IMR-90 (cell line): Measurements from ENCODE around the gene ACOX3. TPM values are rescaled to one million over a fixed set of nuclear protein-coding genes. Genes with fewer than 3 reads are reported as not detected.
A peak's percentile ranks its signal among the peaks of the same experiment; 100 is the strongest.

Experiments
- ATAC-seq: fragments of 200-7000 bp; cut with Tn5 transposase; 2 replicates; pipeline ENCODE4 v1.9.1; 2020; ENCODE audit warnings: low read depth, mild to moderate bottlenecking, moderate library complexity
- BruUV-seq: library from RNA; stranded (reverse); fragments of 400-500 nt; replicated peaks from 2 replicates; lab custom pipeline; 2021; lab: Mats Ljungman, UMichigan
- CTCF ChIA-PET: fragments of 300-600 bp; formaldehyde crosslinking; extraction: SDS; loops from one replicate; lab custom pipeline; 2021; ENCODE audit warnings: antibody characterized with exemption; lab: Yijun Ruan, JAX
- POLR2A ChIA-PET: fragments of 300-600 bp; sonication (Branson Sonifier 250); formaldehyde crosslinking; loops from one replicate; lab custom pipeline; 2022; ENCODE audit warnings: antibody characterized with exemption; ENCODE audit not compliant: unreplicated experiment; lab: Charles Lee
- DNase-seq: peaks from one replicate; pipeline ENCODE4 v3.0.0; 2013
- H2AFZ ChIP-seq: replicated peaks from 2 replicates; pipeline ENCODE3; 2013; ENCODE audit warnings: low read length, mild to moderate bottlenecking; ENCODE audit not compliant: poor library complexity
- H2AK5ac ChIP-seq: 2 replicates; pipeline ENCODE4 v1.6.1; 2013; ENCODE audit warnings: low read depth, low read length, inconsistent platforms
- H2AK9ac ChIP-seq: replicated peaks from 2 replicates; pipeline ENCODE3; 2013; ENCODE audit warnings: mild to moderate bottlenecking, low read depth, low read length, moderate library complexity; ENCODE audit not compliant: poor library complexity
- H2BK120ac ChIP-seq: 2 replicates; pipeline ENCODE4 v1.6.1; 2013; ENCODE audit warnings: low read depth, low read length, inconsistent platforms
- H2BK15ac ChIP-seq: 3 replicates; pipeline ENCODE4 v1.6.1; 2013; ENCODE audit warnings: low read depth, low read length, inconsistent platforms
- H2BK20ac ChIP-seq: 2 replicates; pipeline ENCODE4 v1.6.1; 2013; ENCODE audit warnings: low read depth, mild to moderate bottlenecking, inconsistent platforms, low read length, moderate library complexity
- H2BK5ac ChIP-seq: 2 replicates; pipeline ENCODE4 v1.6.1; 2013; ENCODE audit warnings: mild to moderate bottlenecking, low read depth, low read length, inconsistent platforms; ENCODE audit not compliant: poor library complexity, severe bottlenecking
- H3K14ac ChIP-seq: replicated peaks from 2 replicates; pipeline ENCODE4 v1.6.1; 2013; ENCODE audit warnings: low read depth, low read length, inconsistent platforms
- H3K18ac ChIP-seq: 2 replicates; pipeline ENCODE4 v1.6.1; 2013; ENCODE audit warnings: low read depth, low read length, control low read depth
- H3K23ac ChIP-seq: 2 replicates; pipeline ENCODE4 v1.6.1; 2013; ENCODE audit warnings: low read depth, low read length, inconsistent platforms
- H3K27ac ChIP-seq: 2 replicates; pipeline ENCODE4 v1.5.1; 2013; ENCODE audit warnings: mild to moderate bottlenecking, control low read depth, low read length; ENCODE audit not compliant: insufficient read depth
- H3K27me3 ChIP-seq: 2 replicates; pipeline ENCODE4 v1.6.1; 2013; ENCODE audit warnings: low read length; ENCODE audit not compliant: control insufficient read depth, insufficient read depth
- H3K36me3 ChIP-seq: 2 replicates; pipeline ENCODE4 v1.6.1; 2013; ENCODE audit warnings: low read length, mixed read lengths; ENCODE audit not compliant: control insufficient read depth, insufficient read depth
- H3K4ac ChIP-seq: 2 replicates; pipeline ENCODE4 v1.6.1; 2013; ENCODE audit warnings: low read depth, low read length, inconsistent platforms
- H3K4me1 ChIP-seq: 2 replicates; pipeline ENCODE4 v1.6.1; 2013; ENCODE audit warnings: low read length, mixed read lengths; ENCODE audit not compliant: control insufficient read depth, insufficient read depth
- H3K4me2 ChIP-seq: 2 replicates; pipeline ENCODE4 v1.6.1; 2013; ENCODE audit warnings: low read depth, mild to moderate bottlenecking, control low read depth, low read length, moderate library complexity
- H3K4me3 ChIP-seq: 2 replicates; pipeline ENCODE4 v1.5.1; 2013; ENCODE audit warnings: low read depth, mild to moderate bottlenecking, control low read depth, low read length, moderate library complexity; ENCODE audit not compliant: insufficient read depth
- H3K56ac ChIP-seq: 2 replicates; pipeline ENCODE4 v1.6.1; 2013; ENCODE audit warnings: low read length, inconsistent platforms; ENCODE audit not compliant: insufficient read depth; ENCODE audit errors: extremely low read depth
- H3K79me1 ChIP-seq, 2 experiments: 2 replicates each; pipeline ENCODE4 v1.6.1; 2013; ENCODE audit warnings: low read length in 2 of 2, inconsistent platforms in 1 of 2, low read depth in 1 of 2
- H3K9ac ChIP-seq: 2 replicates; pipeline ENCODE4 v1.6.1; 2013; ENCODE audit warnings: low read depth, low read length, control low read depth
- H3K9me1 ChIP-seq: 2 replicates; pipeline ENCODE4 v1.6.1; 2013; ENCODE audit warnings: low read length, inconsistent platforms; ENCODE audit not compliant: insufficient read depth
- H3K9me3 ChIP-seq: 2 replicates; pipeline ENCODE4 v1.6.1; 2013; ENCODE audit warnings: low read length; ENCODE audit not compliant: control insufficient read depth, insufficient read depth
- H4K20me1 ChIP-seq: 2 replicates; pipeline ENCODE4 v1.6.1; 2013; ENCODE audit warnings: low read length, inconsistent platforms; ENCODE audit not compliant: insufficient read depth
- H4K5ac ChIP-seq: 2 replicates; pipeline ENCODE4 v1.6.1; 2013; ENCODE audit warnings: mild to moderate bottlenecking, low read depth, low read length, control low read depth
- H4K8ac ChIP-seq, 2 experiments: 2 replicates each; pipeline ENCODE4 v1.6.1; 2013; ENCODE audit warnings: low read depth in 2 of 2, low read length in 2 of 2, control low read depth in 1 of 2, inconsistent platforms in 1 of 2
- H4K91ac ChIP-seq: 2 replicates; pipeline ENCODE4 v1.6.1; 2013; ENCODE audit warnings: low read depth, low read length, inconsistent platforms; ENCODE audit not compliant: insufficient read depth
- BHLHE40 ChIP-seq: fragments of 150-350 bp; IDR thresholded peaks from 2 replicates; pipeline ENCODE4 v1.6.1; 2016; ENCODE audit warnings: mild to moderate bottlenecking, low read depth, low read length
- CEBPB ChIP-seq: IDR thresholded peaks from 2 replicates; pipeline ENCODE4 v1.6.1; 2012; ENCODE audit warnings: low read depth, low read length, improper control_type of control experiment
- CHD1 ChIP-seq: IDR thresholded peaks from 2 replicates; pipeline ENCODE4 v1.6.1; 2012; ENCODE audit warnings: low read depth, low read length, improper control_type of control experiment
- FOS ChIP-seq: fragments of 150-350 bp; IDR thresholded peaks from 2 replicates; pipeline ENCODE4 v1.6.1; 2016; ENCODE audit warnings: low read depth, low read length
- MAFK ChIP-seq: IDR thresholded peaks from 2 replicates; pipeline ENCODE4 v1.6.1; 2012; ENCODE audit warnings: low read depth, low read length, improper control_type of control experiment
- MAZ ChIP-seq: IDR thresholded peaks from 2 replicates; pipeline ENCODE4 v1.6.1; 2012; ENCODE audit warnings: low read depth, mild to moderate bottlenecking, low read length, improper control_type of control experiment, moderate library complexity, borderline replicate concordance
- MXI1 ChIP-seq: IDR thresholded peaks from 2 replicates; pipeline ENCODE4 v1.6.1; 2012; ENCODE audit warnings: low read depth, mild to moderate bottlenecking, low read length, moderate library complexity, borderline replicate concordance
- POLR2A ChIP-seq: IDR thresholded peaks from 2 replicates; pipeline ENCODE4 v1.6.1; 2012; ENCODE audit warnings: mild to moderate bottlenecking, low read depth, low read length
- RAD21 ChIP-seq: IDR thresholded peaks from 2 replicates; pipeline ENCODE4 v1.6.1; 2012; ENCODE audit warnings: low read length, improper control_type of control experiment
- RCOR1 ChIP-seq: IDR thresholded peaks from 2 replicates; pipeline ENCODE4 v1.6.1; 2012; ENCODE audit warnings: mild to moderate bottlenecking, low read length, improper control_type of control experiment; ENCODE audit not compliant: insufficient replicate concordance
- RFX5 ChIP-seq: IDR thresholded peaks from 2 replicates; pipeline ENCODE4 v1.8.0; 2012; ENCODE audit warnings: low read depth, mild to moderate bottlenecking, low read length, moderate library complexity
- SMC3 ChIP-seq: fragments of 150-350 bp; IDR thresholded peaks from 2 replicates; pipeline ENCODE4 v1.6.1; 2016; ENCODE audit warnings: low read depth, mild to moderate bottlenecking, antibody characterized with exemption, low read length, moderate library complexity
- WGBS, 2 experiments: methylation state at CpG; one replicate each; pipeline versions ENCODE4 v1.1.5 to v1.1.7; 2013; ENCODE audit warnings: missing lambda C conversion rate in 2 of 2; ENCODE audit not compliant: insufficient read length in 1 of 2; ENCODE audit errors: extremely low coverage in 2 of 2; 5-methylcytosine and 5-hydroxymethylcytosine counted together
- dilution Hi-C: fragments of 300-500 bp; cut with HindIII; formaldehyde crosslinking; loops from one replicate; pipeline ENCODE4 v1.14.3; 2018; ENCODE audit warnings: low sequenced_read_pairs; ENCODE audit not compliant: unreplicated experiment
- in situ Hi-C: fragments of 300-500 bp; cut with MboI; formaldehyde crosslinking; loops from 3 replicates; pipeline ENCODE4 v1.14.3; 2019; ENCODE audit warnings: low sequenced_read_pairs, inconsistent platforms, mixed read lengths
- intact Hi-C: fragments of 100-400 bp; cut with micrococcal nuclease; formaldehyde crosslinking; loops from 2 replicates; pipeline ENCODE4 v1.10.0; 2022
- polyA plus RNA-seq, 3 experiments: library from polyadenylated mRNA; depleted of rRNA; stranded (reverse); fragments of >200 nt; gene quantifications; 2 replicates each; pipeline ENCODE4 v1.2.3, GENCODE V29; 2012; ENCODE audit warnings: low replicate concordance in 1 of 3
- total RNA-seq: library from RNA; depleted of rRNA; stranded (reverse); fragments of >200 nt; gene quantifications from 2 replicates; pipeline ENCODE4 v1.2.3, GENCODE V29; 2012
- TF ChIP-seq, protein P1 (sequence below): fragments of 150-350 bp; IDR thresholded peaks from 2 replicates; pipeline ENCODE4 v1.6.1; 2016; ENCODE audit warnings: low read depth, mild to moderate bottlenecking, low read length, moderate library complexity, borderline replicate concordance
- TF ChIP-seq, protein P2 (sequence below): conservative IDR thresholded peaks from 2 replicates; pipeline ENCODE4 v1.5.1; 2012; ENCODE audit warnings: mild to moderate bottlenecking, low read depth, low read length, improper control_type of control experiment
- TF ChIP-seq, protein P3 (sequence below): fragments of 150-350 bp; IDR thresholded peaks from 2 replicates; pipeline ENCODE4 v1.6.1; 2017; ENCODE audit warnings: mild to moderate bottlenecking, antibody characterized with exemption, low read length, low read depth

The ACOX3 gene
- total and polyA plus RNA-seq, 2 of the 4 experiments (the other 2 are of a cell fraction): 15.2 to 25.8 TPM

DNA sequence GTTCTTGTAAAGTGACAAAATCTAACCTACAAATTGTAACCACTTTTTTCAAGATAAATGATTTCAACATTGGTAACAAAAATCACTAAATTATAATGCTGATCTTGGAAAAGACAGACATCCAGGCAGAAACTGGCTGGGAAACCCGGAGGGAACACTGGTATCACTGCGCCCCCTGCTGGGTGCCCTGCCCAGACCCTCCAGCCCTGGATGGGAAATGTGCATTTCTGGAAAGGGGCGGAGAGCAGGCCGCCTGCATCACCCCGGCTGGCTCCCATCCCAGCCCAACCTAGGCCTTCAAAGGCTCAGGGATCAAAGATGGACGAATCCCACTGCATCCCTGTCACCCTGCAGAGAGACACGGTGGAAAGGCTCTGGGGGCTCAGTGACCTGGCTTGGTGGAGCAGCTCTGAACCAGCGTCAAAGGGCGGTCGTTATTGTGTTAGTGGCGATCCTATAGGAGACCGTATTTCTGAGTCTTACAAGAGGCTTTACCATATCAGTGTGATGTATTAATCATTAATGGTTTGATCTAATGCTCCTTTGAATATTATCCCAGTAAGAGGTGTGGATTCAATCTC, 37.3 kb downstream of the ACOX3 start:
- Histone ChIP-seq H3K27me3 (no peaks in the 10 kb centered on the region), H3K9me1 (no peaks in the 10 kb centered on the region), H3K23ac (no peak overlapping the region), H3K56ac (no peak overlapping the region), H4K20me1 (no peaks in the 10 kb centered on the region), H3K36me3 (peaks cover 27% of the 10 kb centered on the region), H2AK5ac (no peak overlapping the region; the same call in 1 of the 2 replicates), H3K79me1 (peaks cover 0 to 3% of the 10 kb centered on the region in 2 experiments; a peak in 1 of 4 replicates), H3K9ac (no peak overlapping the region), H2BK15ac (no peak overlapping the region; the same call in 2 of the 3 replicates), H2BK120ac (no peak overlapping the region), H3K14ac (no peak overlapping the region), H3K4me2 (no peak overlapping the region), H2BK5ac (no peak overlapping the region), H3K27ac (no peak overlapping the region), H2AFZ (peak overlapping the region; percentile 38), H3K4me1 (no peaks in the 10 kb centered on the region), H4K8ac (no peak overlapping the region), H3K18ac (no peak overlapping the region), H3K9me3 (no peaks in the 10 kb centered on the region), H4K91ac (no peak overlapping the region), H4K5ac (no peak overlapping the region), H2BK20ac (no peak overlapping the region), H3K4me3 (no peak overlapping the region), H2AK9ac (no peak overlapping the region), H3K4ac (no peak overlapping the region)
- ChIA-PET POLR2A (no interaction called here), CTCF (interaction anchor here (0.6 to 3.6 kb wide), 7 partner anchors 10 to 227 kb away, joined by 3 to 18 read pairs (median 8); no protein-coding TSS in a partner anchor)
- in situ Hi-C loops: loop anchor here (5.0 kb wide), 2 partner anchors 161 to 226 kb away; no protein-coding TSS in a partner anchor
- ATAC-seq (peak; percentile 96), DNase-seq (peak; percentile 77)
- intact Hi-C loops: loop anchor here (1.0 kb wide), 5 partner anchors 128 to 226 kb away; no protein-coding TSS in a partner anchor
- dilution Hi-C loops: no loop called here
- no TSS peak for BruUV-seq
- WGBS, 2 experiments: no CpG with 5 or more reads among the region's 12 CpGs
- TF ChIP-seq MAZ (0 out of 2 replicates have a peak, but pooled peaks have one; percentile 47), MAFK (0 out of 2 replicates have a peak, but pooled peaks have one; percentile 58), RAD21 (peak; percentile 100), CEBPB (no peak), RFX5 (no peak), BHLHE40 (no peak), CHD1 (no peak), MXI1 (no peak), RCOR1 (no peak), SMC3 (peak; percentile 100), POLR2A (peak; percentile 40; the same call in 1 of the 2 replicates), FOS (no peak)
- TF ChIP-seq, protein P1, sequence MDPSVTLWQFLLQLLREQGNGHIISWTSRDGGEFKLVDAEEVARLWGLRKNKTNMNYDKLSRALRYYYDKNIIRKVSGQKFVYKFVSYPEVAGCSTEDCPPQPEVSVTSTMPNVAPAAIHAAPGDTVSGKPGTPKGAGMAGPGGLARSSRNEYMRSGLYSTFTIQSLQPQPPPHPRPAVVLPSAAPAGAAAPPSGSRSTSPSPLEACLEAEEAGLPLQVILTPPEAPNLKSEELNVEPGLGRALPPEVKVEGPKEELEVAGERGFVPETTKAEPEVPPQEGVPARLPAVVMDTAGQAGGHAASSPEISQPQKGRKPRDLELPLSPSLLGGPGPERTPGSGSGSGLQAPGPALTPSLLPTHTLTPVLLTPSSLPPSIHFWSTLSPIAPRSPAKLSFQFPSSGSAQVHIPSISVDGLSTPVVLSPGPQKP: no peak
- TF ChIP-seq, protein P2, sequence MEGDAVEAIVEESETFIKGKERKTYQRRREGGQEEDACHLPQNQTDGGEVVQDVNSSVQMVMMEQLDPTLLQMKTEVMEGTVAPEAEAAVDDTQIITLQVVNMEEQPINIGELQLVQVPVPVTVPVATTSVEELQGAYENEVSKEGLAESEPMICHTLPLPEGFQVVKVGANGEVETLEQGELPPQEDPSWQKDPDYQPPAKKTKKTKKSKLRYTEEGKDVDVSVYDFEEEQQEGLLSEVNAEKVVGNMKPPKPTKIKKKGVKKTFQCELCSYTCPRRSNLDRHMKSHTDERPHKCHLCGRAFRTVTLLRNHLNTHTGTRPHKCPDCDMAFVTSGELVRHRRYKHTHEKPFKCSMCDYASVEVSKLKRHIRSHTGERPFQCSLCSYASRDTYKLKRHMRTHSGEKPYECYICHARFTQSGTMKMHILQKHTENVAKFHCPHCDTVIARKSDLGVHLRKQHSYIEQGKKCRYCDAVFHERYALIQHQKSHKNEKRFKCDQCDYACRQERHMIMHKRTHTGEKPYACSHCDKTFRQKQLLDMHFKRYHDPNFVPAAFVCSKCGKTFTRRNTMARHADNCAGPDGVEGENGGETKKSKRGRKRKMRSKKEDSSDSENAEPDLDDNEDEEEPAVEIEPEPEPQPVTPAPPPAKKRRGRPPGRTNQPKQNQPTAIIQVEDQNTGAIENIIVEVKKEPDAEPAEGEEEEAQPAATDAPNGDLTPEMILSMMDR: peak; percentile 99
- TF ChIP-seq, protein P3, sequence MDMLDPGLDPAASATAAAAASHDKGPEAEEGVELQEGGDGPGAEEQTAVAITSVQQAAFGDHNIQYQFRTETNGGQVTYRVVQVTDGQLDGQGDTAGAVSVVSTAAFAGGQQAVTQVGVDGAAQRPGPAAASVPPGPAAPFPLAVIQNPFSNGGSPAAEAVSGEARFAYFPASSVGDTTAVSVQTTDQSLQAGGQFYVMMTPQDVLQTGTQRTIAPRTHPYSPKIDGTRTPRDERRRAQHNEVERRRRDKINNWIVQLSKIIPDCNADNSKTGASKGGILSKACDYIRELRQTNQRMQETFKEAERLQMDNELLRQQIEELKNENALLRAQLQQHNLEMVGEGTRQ: no peak
